Measurements from ENCODE around the gene FAM149B1. TPM values are rescaled to one million over a fixed set of nuclear protein-coding genes. Genes with fewer than 3 reads are reported as not detected.

Gene FAM149B1
- total and polyA plus RNA-seq, 10 donors = 11.9 to 24.5 (median 15.2) TPM

DNA sequence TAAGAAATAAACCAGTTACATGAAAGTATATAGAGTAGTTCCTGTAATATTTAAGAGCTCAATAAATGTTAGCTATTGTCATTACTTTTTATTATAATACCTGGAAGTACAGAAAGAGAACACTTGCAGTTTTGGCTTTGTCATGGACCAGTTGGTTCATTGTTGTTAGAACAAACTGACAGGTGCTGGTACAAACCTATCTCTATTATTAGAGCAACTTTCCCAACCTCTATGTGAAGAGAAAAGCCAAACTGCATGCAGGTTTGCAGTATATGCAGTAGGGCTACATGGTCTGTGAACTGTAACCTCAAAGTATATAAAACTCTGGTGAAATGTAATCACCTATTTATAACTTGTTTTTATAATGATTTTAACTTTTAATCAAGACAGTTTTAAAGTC is 58.7 kb downstream of the FAM149B1 start:
- TF ChIP-seq POLR2A (IDR thresholded peaks at IDR 0.05) (no peak), POLR2AphosphoS5 (IDR thresholded peaks at IDR 0.05) (no peak)
- TF ChIP-seq, protein P1, sequence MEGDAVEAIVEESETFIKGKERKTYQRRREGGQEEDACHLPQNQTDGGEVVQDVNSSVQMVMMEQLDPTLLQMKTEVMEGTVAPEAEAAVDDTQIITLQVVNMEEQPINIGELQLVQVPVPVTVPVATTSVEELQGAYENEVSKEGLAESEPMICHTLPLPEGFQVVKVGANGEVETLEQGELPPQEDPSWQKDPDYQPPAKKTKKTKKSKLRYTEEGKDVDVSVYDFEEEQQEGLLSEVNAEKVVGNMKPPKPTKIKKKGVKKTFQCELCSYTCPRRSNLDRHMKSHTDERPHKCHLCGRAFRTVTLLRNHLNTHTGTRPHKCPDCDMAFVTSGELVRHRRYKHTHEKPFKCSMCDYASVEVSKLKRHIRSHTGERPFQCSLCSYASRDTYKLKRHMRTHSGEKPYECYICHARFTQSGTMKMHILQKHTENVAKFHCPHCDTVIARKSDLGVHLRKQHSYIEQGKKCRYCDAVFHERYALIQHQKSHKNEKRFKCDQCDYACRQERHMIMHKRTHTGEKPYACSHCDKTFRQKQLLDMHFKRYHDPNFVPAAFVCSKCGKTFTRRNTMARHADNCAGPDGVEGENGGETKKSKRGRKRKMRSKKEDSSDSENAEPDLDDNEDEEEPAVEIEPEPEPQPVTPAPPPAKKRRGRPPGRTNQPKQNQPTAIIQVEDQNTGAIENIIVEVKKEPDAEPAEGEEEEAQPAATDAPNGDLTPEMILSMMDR (IDR thresholded peaks at IDR 0.05 in 8 of 11, conservative IDR thresholded peaks at IDR 0.05 in 3 of 11) = no peak
- Histone ChIP-seq H3K27me3 (replicated peaks in 1 of 7) (no peaks in the 10 kb centered on the region), H3K4me3 (no peak overlapping the region), H3K36me3 (peaks cover 0 to 43% (median 10%) of the 10 kb centered on the region in 6 donors), H3K4me1 (peaks cover 0 to 11% (median 0%) of the 10 kb centered on the region in 6 donors), H3K27ac (no peak overlapping the region), H3K9me3 (no peaks in the 10 kb centered on the region)
- DNase-seq = no peak
- intact Hi-C loops (cut with DNase I; ENCODE audit: low total_unique reads) = no loop called here

DNA sequence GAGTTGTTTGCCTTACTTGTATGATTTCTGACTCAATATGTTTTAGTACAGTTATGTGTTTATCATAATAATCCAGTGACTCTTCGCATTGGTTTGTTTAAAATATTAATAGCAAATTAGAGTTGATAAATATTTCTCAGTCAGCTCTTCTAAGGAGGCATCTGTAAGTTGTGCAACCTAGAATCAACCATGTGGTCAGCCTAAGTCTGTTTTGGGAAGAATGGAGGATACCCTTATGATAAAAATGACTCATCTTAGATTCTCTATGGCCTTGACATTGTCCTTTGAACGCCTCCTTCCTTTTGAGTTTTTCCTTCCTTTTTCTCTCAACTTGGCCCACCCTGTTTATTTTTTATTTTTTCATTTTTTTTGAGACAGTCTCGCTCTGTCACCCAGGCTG is 60.3 kb downstream of the FAM149B1 start:
- peaks cover 0 to 11% (median 0%) of the 10 kb centered on the region in 6 donors for H3K4me1 ChIP-seq
- intact Hi-C loops (cut with DNase I; ENCODE audit: low total_unique reads) = no loop called here
- no peak for DNase-seq
- no peaks in the 10 kb centered on the region for H3K27me3 ChIP-seq (replicated peaks in 1 of 7)
- no peaks in the 10 kb centered on the region for H3K9me3 ChIP-seq
- H3K4me3 ChIP-seq = no peak overlapping the region
- peaks cover 0 to 54% (median 16%) of the 10 kb centered on the region in 6 donors for H3K36me3 ChIP-seq
- TF ChIP-seq, protein P1 (IDR thresholded peaks at IDR 0.05 in 8 of 11, conservative IDR thresholded peaks at IDR 0.05 in 3 of 11) = no peak
- no peak for TF ChIP-seq POLR2A (IDR thresholded peaks at IDR 0.05)
- TF ChIP-seq POLR2AphosphoS5 (IDR thresholded peaks at IDR 0.05) = no peak
- H3K27ac ChIP-seq = no peak overlapping the region
- WGBS, 5 donors = 66 to 84% (median 72%) methylated on average over 3 of the region's 3 CpGs

DNA sequence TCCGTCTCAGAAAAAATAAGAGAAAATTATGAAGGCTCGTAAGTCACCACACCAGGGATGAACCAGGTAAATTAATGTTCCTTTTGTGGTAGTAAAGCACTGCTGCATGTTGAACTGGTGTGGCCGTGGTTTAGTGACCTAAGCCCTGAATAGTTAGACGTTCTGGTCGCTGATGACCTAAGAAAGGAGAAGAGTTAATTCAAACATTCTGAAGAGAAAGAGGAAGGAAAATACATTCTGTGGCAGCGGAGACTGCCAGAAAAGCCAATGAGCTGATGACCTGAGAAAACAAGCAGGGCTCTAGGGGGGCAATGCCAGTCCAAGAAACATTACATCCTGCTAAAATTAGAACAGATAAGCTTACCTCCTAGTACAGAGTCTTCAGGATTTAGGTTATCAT is 61.6 kb downstream of the FAM149B1 start:
- no peak overlapping the region for H3K27ac ChIP-seq

DNA sequence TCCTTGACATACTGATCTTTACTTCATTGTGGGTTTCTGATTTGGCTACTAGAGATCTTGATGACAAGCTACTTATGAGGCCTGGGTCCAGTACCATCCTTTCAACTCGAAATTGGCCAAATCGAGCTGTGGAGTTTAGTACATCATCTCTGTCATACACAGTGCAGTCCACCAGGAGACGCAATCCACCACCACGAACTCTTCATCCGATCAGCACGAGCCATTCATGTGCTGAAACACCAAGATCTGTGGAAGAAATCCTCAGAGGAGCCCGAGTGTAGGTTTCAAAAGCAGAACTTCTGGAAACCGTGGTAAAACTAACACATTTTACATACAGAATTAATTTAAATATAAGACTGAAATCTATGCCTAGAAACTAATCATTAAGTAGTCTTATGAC is 65.0 kb downstream of the FAM149B1 start:
- intact Hi-C loops (cut with DNase I; ENCODE audit: low total_unique reads) = no loop called here
- H3K36me3 ChIP-seq = peaks cover 0 to 95% (median 32%) of the 10 kb centered on the region in 6 donors
- 88 to 93% (median 89%) methylated on average over 8 of the region's 8 CpGs for WGBS, 5 donors

More for the DNA sequence above, 61.6 kb downstream of the FAM149B1 start:
- Histone ChIP-seq H3K36me3 (peaks cover 0 to 65% (median 24%) of the 10 kb centered on the region in 6 donors), H3K4me3 (no peak overlapping the region), H3K9me3 (no peaks in the 10 kb centered on the region), H3K27me3 (replicated peaks in 1 of 7) (no peaks in the 10 kb centered on the region), H3K4me1 (peaks cover 0 to 11% (median 0%) of the 10 kb centered on the region in 6 donors)
- WGBS, 5 donors = 50 to 65% (median 59%) methylated on average over 6 of the region's 6 CpGs
- no peak for DNase-seq
- intact Hi-C loops (cut with DNase I; ENCODE audit: low total_unique reads) = no loop called here
- TF ChIP-seq, protein P1 (IDR thresholded peaks at IDR 0.05 in 8 of 11, conservative IDR thresholded peaks at IDR 0.05 in 3 of 11) = no peak

More for the DNA sequence above, 65.0 kb downstream of the FAM149B1 start:
- Histone ChIP-seq H3K4me3 (no peak overlapping the region), H3K27ac (no peak overlapping the region), H3K27me3 (replicated peaks in 1 of 7) (no peaks in the 10 kb centered on the region), H3K4me1 (peaks cover 0 to 9% (median 0%) of the 10 kb centered on the region in 6 donors), H3K9me3 (no peaks in the 10 kb centered on the region)
- no peak for DNase-seq
- TF ChIP-seq POLR2AphosphoS5 (IDR thresholded peaks at IDR 0.05) (no peak), POLR2A (IDR thresholded peaks at IDR 0.05) (no peak)
- TF ChIP-seq, protein P1 (IDR thresholded peaks at IDR 0.05 in 8 of 11, conservative IDR thresholded peaks at IDR 0.05 in 3 of 11) = no peak

All from spleen (tissue), 11 donors.